RWPE2 (cell line): ENCODE results near the gene THUMPD3.

Experiments
- ATAC-seq: fragments of 200-7000 bp; cut with Tn5 transposase; 3 replicates; pipeline ENCODE4 v1.9.1; 2021; ENCODE audit warnings: low read depth
- DNase-seq: peaks from one replicate; pipeline ENCODE4 v3.0.0-alpha.2; 2020; ENCODE audit warnings: low spot score
- H3K27ac ChIP-seq: fragments of 450-650 bp; 2 replicates; pipeline ENCODE4 v1.5.1; 2017; ENCODE audit warnings: mild to moderate bottlenecking; ENCODE audit not compliant: poor library complexity, severe bottlenecking
- H3K27me3 ChIP-seq: fragments of 250-450 bp; sonication (Bioruptor Pico); 2 replicates; pipeline ENCODE4 v1.5.1; 2021; ENCODE audit warnings: mild to moderate bottlenecking, moderate library complexity; ENCODE audit not compliant: insufficient read depth, poor library complexity, severe bottlenecking
- H3K36me3 ChIP-seq: fragments of 250-450 bp; sonication (Bioruptor Pico); 2 replicates; pipeline ENCODE4 v1.5.1; 2020; ENCODE audit warnings: low read depth, mild to moderate bottlenecking, moderate library complexity
- H3K4me1 ChIP-seq: fragments of 250-450 bp; sonication (Bioruptor Pico); 2 replicates; pipeline ENCODE4 v1.5.1; 2021; ENCODE audit warnings: mild to moderate bottlenecking, moderate library complexity; ENCODE audit not compliant: insufficient read depth, poor library complexity, severe bottlenecking
- H3K4me3 ChIP-seq: fragments of 250-450 bp; sonication (Bioruptor Pico); 2 replicates; pipeline ENCODE4 v1.5.1; 2021; ENCODE audit warnings: mild to moderate bottlenecking, moderate library complexity; ENCODE audit not compliant: severe bottlenecking
- H3K9me3 ChIP-seq: fragments of 250-450 bp; sonication (Bioruptor Pico); 2 replicates; pipeline ENCODE4 v1.5.1; 2021; ENCODE audit warnings: mild to moderate bottlenecking, moderate library complexity; ENCODE audit not compliant: severe bottlenecking
- CTCF ChIP-seq: fragments of 450-650 bp; IDR thresholded peaks from one replicate; pipeline ENCODE4 v1.5.1; 2017; ENCODE audit warnings: mild to moderate bottlenecking, moderate library complexity; ENCODE audit not compliant: poor library complexity, severe bottlenecking

The THUMPD3 gene

GRCh38 chr3:9433627-9434521 lies 71.0 kb downstream of the THUMPD3 start:
- no peaks in the 10 kb centered on the region for H3K4me1 ChIP-seq
- ATAC-seq: no peak
- H3K4me3 ChIP-seq: no peak overlapping the region
- no peaks in the 10 kb centered on the region for H3K27me3 ChIP-seq
- H3K36me3 ChIP-seq: peaks cover 100% of the 10 kb centered on the region
- TF ChIP-seq CTCF: no peak
- no peak overlapping the region for H3K27ac ChIP-seq
- H3K9me3 ChIP-seq: no peaks in the 10 kb centered on the region
- no peak for DNase-seq

GRCh38 chr3:9435316-9435715 lies 72.5 kb downstream of the THUMPD3 start:
- ATAC-seq: no peak
- peaks cover 100% of the 10 kb centered on the region for H3K36me3 ChIP-seq
- H3K4me1 ChIP-seq: no peaks in the 10 kb centered on the region
- no peaks in the 10 kb centered on the region for H3K9me3 ChIP-seq
- H3K4me3 ChIP-seq: no peak overlapping the region
- no peak for DNase-seq
- no peak for TF ChIP-seq CTCF
- no peaks in the 10 kb centered on the region for H3K27me3 ChIP-seq
- H3K27ac ChIP-seq: no peak overlapping the region
